ENCODE measurements around the gene TMEM131. TPM values are rescaled to one million over a fixed set of nuclear protein-coding genes. Genes with fewer than 3 reads are reported as not detected.

The TMEM131 gene
- total RNA-seq, 1 experiment from 2014 or later, result 28.9 TPM

DNA sequence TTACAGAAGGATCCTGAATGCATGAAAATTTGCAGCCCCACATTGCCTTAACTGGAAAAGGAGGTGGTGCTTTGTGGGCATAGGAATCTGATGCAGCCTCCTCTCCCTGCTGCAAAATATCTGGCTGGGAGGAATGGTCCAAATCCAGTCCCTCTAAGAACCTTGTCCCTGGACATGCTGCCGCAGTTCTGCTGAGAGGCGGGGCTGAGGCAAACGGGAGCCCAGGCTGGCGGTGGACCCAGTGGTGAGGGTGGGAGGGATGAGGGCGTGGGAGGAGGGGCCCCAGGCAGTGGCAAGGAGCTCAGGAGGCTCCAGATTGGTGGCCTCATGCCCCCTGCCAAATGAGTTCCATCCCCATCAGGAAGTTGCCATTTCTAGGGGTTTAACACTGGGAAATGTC lies 246.2 kb downstream of the TMEM131 start:
- H3K9me3 ChIP-seq (ENCODE audit: low read depth, low read length, poor library complexity, severe bottlenecking), result no peaks in the 10 kb centered on the region
- H3K4me3 ChIP-seq (ENCODE audit: low read depth, low read length, poor library complexity, severe bottlenecking), result no peak overlapping the region
- H3K4me1 ChIP-seq (ENCODE audit: insufficient read depth, low read length, poor library complexity, severe bottlenecking), result peaks cover 6% of the 10 kb centered on the region
- BruUV-seq (replicated peaks), result no TSS peak
- DNase-seq (ENCODE audit: low spot score), result no peak
- no peaks in the 10 kb centered on the region for H3K36me3 ChIP-seq (ENCODE audit: insufficient read depth, low read length, poor library complexity, severe bottlenecking)
- CTCF ChIA-PET, result no interaction called here
- POLR2A ChIA-PET (ENCODE audit: low non-redundant PET), result no interaction called here
- TF ChIP-seq EZH2 (IDR thresholded peaks at IDR 0.05; ENCODE audit: borderline replicate concordance, low read depth, low read length, poor library complexity, severe bottlenecking), result no peak
- TF ChIP-seq CTCF (conservative IDR thresholded peaks at IDR 0.05; ENCODE audit: low read depth, low read length), result no peak
- no peaks in the 10 kb centered on the region for H3K27me3 ChIP-seq (replicated peaks; ENCODE audit: insufficient read depth, low read depth, low read length, poor library complexity)
- intact Hi-C loops (cut with micrococcal nuclease; ENCODE audit: unreplicated experiment), result no loop called here
- no peak overlapping the region for H3K27ac ChIP-seq (ENCODE audit: low read depth, low read length, poor library complexity, severe bottlenecking)

- Histone ChIP-seq H3K27ac (ENCODE audit: low read depth, low read length, poor library complexity, severe bottlenecking) (no peak overlapping the region), H3K4me1 (ENCODE audit: insufficient read depth, low read length, poor library complexity, severe bottlenecking) (peaks cover 6% of the 10 kb centered on the region), H3K9me3 (ENCODE audit: low read depth, low read length, poor library complexity, severe bottlenecking) (no peaks in the 10 kb centered on the region), H3K4me3 (ENCODE audit: low read depth, low read length, poor library complexity, severe bottlenecking) (no peak overlapping the region), H3K27me3 (replicated peaks; ENCODE audit: insufficient read depth, low read depth, low read length, poor library complexity) (no peaks in the 10 kb centered on the region), H3K36me3 (ENCODE audit: insufficient read depth, low read length, poor library complexity, severe bottlenecking) (no peaks in the 10 kb centered on the region)
- no peak for TF ChIP-seq EZH2 (IDR thresholded peaks at IDR 0.05; ENCODE audit: borderline replicate concordance, low read depth, low read length, poor library complexity, severe bottlenecking)
- TF ChIP-seq CTCF (conservative IDR thresholded peaks at IDR 0.05; ENCODE audit: low read depth, low read length), result no peak
- ChIA-PET POLR2A (ENCODE audit: low non-redundant PET) (no interaction called here), CTCF (no interaction called here)
- DNase-seq (ENCODE audit: low spot score), result no peak
- BruUV-seq (replicated peaks), result no TSS peak
- intact Hi-C loops (cut with micrococcal nuclease; ENCODE audit: unreplicated experiment), result no loop called here
Measured at GRCh38 chr2:97747716-97748115, 248.0 kb downstream of the TMEM131 start.

GRCh38 chr2:97747285-97747684 lies 248.5 kb downstream of the TMEM131 start:
- no TSS peak for BruUV-seq (replicated peaks)
- CTCF ChIA-PET, result no interaction called here

More at GRCh38 chr2:97747285-97747684, 248.5 kb downstream of the TMEM131 start:
- POLR2A ChIA-PET (ENCODE audit: low non-redundant PET), result no interaction called here
- no peaks in the 10 kb centered on the region for H3K9me3 ChIP-seq (ENCODE audit: low read depth, low read length, poor library complexity, severe bottlenecking)
- intact Hi-C loops (cut with micrococcal nuclease; ENCODE audit: unreplicated experiment), result no loop called here
- no peaks in the 10 kb centered on the region for H3K27me3 ChIP-seq (replicated peaks; ENCODE audit: insufficient read depth, low read depth, low read length, poor library complexity)
- TF ChIP-seq CTCF (conservative IDR thresholded peaks at IDR 0.05; ENCODE audit: low read depth, low read length), result no peak
- TF ChIP-seq EZH2 (IDR thresholded peaks at IDR 0.05; ENCODE audit: borderline replicate concordance, low read depth, low read length, poor library complexity, severe bottlenecking), result no peak
- H3K36me3 ChIP-seq (ENCODE audit: insufficient read depth, low read length, poor library complexity, severe bottlenecking), result no peaks in the 10 kb centered on the region
- H3K4me3 ChIP-seq (ENCODE audit: low read depth, low read length, poor library complexity, severe bottlenecking), result no peak overlapping the region
- H3K27ac ChIP-seq (ENCODE audit: low read depth, low read length, poor library complexity, severe bottlenecking), result no peak overlapping the region
- H3K4me1 ChIP-seq (ENCODE audit: insufficient read depth, low read length, poor library complexity, severe bottlenecking), result peaks cover 6% of the 10 kb centered on the region
- DNase-seq (ENCODE audit: low spot score), result no peak
